HG03558 (cell line): ENCODE data around the gene DDX51.

Source experiments
- ATAC-seq: cut with Tn5 transposase; IDR thresholded peaks from one replicate; pipeline ENCODE4 v1.9.1; 2021; ENCODE audit warnings: moderate number of reproducible peaks; ENCODE audit not compliant: unreplicated experiment; ENCODE audit errors: extremely low read depth

Gene DDX51

GRCh38 chr12:132167611-132168310 lies 23.6 kb upstream of the DDX51 start:
- ATAC-seq, result no peak

- no peak for ATAC-seq
These were observed 22.9 kb upstream of the DDX51 start for GRCh38 chr12:132166801-132167591.

- ATAC-seq, result no peak
These were observed 22.0 kb upstream of the DDX51 start for GRCh38 chr12:132166093-132166492.

- ATAC-seq, result no peak
These were observed 21.5 kb upstream of the DDX51 start for GRCh38 chr12:132165584-132165983.

GRCh38 chr12:132164426-132164825 lies 20.3 kb upstream of the DDX51 start:
- ATAC-seq, result no peak

GRCh38 chr12:132163911-132164288 lies 19.8 kb upstream of the DDX51 start:
- no peak for ATAC-seq

- ATAC-seq, result no peak
These were observed 19.2 kb upstream of the DDX51 start for GRCh38 chr12:132163041-132163910.

GRCh38 chr12:132162508-132163031 lies 18.5 kb upstream of the DDX51 start:
- no peak for ATAC-seq

GRCh38 chr12:132161796-132162507 lies 17.8 kb upstream of the DDX51 start:
- no peak for ATAC-seq

- ATAC-seq, result no peak
These were observed 17.1 kb upstream of the DDX51 start for GRCh38 chr12:132161036-132161781.

- ATAC-seq, result no peak
These were observed 16.5 kb upstream of the DDX51 start for GRCh38 chr12:132160601-132161035.

GRCh38 chr12:132160016-132160415 lies 15.9 kb upstream of the DDX51 start:
- no peak for ATAC-seq

- no peak for ATAC-seq
These were observed 15.5 kb upstream of the DDX51 start for GRCh38 chr12:132159555-132160003.

GRCh38 chr12:132158677-132159554 lies 14.8 kb upstream of the DDX51 start:
- ATAC-seq, result no peak

GRCh38 chr12:132157733-132158409 lies 13.8 kb upstream of the DDX51 start:
- ATAC-seq, result no peak

- no peak for ATAC-seq
These were observed 12.6 kb upstream of the DDX51 start for GRCh38 chr12:132156573-132157325.
